ENCODE data around the gene MON2.

- no peak for TF ChIP-seq CTCF (IDR thresholded peaks at IDR 0.05)
- TF ChIP-seq POLR2A (IDR thresholded peaks at IDR 0.05), result no peak
Measured at GRCh38 chr12:62598846-62599245, 132.2 kb downstream of the MON2 start.

Data from lower leg skin (tissue), 3 donors.